Measurements from ENCODE around the gene IQGAP2.
"Not testable (repeated sequence)": the region's sequence is repeated elsewhere in the genome, so short reads cannot be mapped to it uniquely, and the experiment has no call there.

Gene IQGAP2

DNA sequence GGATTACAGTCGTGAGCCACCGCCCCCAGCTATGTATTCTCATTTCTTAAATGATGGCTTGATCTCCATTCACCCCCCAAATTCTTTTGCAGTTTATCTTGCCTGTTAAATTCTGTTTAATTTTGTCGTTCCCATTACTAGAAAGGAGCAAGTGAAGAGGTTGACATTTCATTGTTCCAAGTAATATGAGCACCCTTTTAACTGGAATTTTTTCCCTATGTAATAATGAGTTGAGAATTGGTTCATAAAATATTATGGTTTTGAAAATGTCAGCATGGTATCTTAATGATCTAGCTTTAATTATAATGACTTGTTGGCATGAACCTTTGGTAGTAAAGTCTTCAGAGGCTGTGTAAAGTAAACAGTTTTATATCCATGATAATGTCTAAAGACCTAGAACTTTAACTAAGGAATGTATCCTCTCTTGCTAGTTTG is 182.7 kb downstream of the IQGAP2 start:
- no peak for DNase-seq

DNA sequence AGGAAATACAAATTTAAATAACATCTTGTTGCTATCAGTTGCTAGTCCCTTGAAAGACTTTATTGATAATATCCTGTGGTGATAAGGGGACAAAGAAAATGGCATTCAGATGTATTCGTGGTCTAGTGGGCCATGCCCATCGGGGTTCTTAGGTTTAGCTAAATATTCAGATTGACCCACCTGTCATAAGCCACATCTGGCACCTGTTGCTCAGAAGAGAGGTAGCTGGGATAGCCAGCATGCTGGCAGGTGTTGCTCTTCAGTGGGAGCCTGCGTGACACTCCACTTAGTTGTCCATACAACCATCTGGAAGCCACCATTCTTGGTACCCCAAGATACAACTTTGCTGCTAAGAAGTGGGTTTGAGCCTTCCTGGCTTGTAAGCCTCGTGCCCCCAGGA is 183.4 kb downstream of the IQGAP2 start:
- DNase-seq = no peak

DNA sequence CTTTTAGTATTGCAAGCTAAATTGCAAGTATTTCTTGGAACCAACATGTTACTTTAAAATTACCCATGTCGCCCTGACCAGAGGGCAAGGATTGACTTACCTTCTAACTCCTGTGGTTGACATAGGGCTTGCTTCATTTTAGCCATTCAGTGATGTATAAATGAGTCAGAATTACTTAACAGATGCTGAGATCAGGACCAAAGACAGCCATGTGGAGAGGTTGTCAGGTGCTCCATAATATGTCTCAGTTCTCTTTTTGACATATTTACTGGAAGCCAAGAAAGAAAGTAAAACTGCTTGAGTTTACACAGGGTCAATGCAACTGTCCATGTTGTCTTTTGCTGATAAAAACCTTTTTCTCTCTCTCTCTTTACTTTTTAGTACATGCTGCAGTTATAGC is 186.9 kb downstream of the IQGAP2 start:
- no peak for DNase-seq

DNA sequence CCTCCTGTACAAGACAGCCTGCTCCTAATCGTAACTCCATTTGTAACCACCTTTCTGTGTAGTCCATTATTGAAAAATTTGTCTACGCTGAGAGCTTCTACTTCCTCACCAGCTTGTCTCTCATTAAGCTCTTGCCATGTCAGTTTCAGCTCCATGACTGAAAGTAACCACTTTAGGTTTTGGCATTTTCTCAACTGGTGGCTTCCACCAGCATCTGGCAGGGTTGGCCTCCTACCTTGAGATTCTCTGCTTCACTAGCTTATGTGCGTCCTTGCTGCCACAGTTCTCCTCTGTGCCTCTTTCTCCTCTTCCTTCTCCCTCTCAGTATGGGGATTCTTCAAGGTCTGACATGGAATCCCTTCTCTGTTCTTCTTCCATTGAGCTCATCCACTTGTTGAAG is 188.3 kb downstream of the IQGAP2 start:
- DNase-seq = no peak

DNA sequence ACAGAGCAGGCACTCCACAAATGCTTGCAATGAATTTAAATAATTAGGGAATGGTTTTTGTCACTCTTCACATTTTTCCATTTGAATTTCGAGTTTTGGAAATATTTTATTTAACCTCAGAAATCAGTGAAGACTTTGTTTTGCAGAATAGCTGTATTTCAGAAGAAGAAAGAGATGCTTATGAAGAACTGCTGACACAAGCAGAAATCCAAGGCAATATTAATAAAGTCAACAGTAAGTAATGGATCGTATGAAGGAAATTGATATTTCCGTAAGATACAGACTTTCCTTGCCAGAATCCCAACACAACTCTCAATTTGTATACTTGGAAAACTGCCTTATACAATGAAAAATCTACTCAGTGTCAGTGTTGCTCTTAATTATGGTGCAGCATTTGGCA is 189.6 kb downstream of the IQGAP2 start:
- DNase-seq = no peak

DNA sequence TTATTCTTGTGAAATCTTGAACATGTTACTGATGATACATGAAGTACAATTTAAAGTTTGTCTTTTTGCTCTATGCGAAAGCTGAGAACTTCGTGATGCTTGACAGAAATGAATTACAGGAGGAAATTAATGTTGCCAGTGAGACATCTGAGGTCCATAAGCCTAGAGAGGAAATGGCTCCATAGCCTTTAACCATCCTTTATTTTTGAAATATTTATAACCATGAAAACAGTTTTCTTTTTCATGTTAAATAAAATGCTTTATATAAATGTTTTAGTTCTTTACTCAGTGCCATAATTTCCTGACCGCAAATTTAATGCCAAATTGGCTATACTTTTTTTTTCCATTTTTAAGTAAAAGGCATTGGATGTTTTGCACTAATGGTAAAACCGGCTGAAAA is 191.0 kb downstream of the IQGAP2 start:
- no peak for DNase-seq

DNA sequence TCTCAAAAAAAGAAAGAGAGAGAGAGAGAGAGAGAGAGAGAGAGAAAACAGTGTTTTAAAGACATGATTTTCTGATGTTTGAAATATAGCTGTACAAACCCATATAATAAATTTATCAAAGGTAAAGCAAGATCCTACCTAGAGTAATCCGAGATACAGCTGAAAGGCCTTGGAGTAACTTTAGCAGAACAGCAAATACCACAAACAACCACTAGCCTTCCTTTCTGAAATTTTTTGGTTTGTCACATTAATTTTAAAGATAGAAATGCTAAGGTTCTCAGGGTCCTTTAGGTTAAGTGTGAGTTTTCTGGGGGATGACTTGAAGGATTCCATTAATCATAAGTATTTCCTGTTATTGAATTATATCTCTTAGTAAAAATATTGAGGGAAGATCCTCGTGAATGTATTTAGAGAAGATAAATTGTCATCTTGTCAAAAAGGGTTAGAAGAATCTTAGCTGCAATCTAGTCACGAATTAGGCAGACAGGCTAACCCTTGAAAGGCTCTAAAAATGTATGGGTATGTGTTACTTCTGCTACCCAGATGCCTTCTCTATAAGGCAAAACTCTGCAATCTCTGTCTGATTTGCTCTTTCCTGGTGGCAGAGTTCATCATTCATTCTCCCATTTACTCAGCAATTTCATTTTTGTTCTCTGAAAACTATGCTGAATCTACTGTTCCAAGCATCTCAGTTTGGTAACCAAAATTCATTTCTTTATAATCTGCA is 192.8 kb downstream of the IQGAP2 start:
- DNase-seq = no peak

DNA sequence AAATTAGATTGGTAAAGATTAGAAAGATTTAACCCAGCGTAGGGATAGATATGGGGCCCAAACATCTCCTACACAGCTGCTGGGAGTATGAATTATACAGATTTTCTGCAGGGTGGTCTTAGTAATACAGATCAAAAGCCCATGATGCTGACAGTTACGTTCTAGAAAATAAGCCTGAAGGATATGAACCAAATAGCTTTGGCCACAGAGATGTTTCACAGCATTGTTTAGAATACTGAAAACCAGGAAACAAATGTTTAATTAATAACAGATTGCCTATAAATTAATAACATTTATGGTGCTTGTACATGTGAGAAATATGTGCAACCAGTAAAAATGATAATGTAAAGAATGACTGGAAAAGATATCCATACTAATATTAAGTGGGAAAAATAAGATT is 195.4 kb downstream of the IQGAP2 start:
- no peak for DNase-seq

DNA sequence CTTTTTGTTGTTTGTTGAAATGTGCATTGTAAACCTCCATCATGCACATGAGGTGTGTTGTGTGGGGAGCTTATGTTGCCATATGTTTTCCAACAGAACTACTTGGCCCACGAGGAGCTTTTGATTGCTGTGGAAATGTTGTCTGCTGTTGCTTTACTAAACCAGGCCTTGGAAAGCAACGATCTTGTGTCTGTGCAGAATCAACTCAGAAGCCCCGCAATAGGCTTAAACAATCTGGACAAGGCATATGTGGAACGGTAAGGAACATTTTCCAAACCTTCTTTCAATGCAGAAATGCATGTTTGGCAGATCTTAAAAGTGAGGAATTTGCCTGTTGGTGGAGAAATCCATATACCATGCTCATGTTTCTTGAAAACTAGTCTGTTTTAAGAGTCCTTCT is 197.6 kb downstream of the IQGAP2 start:
- no peak for DNase-seq

DNA sequence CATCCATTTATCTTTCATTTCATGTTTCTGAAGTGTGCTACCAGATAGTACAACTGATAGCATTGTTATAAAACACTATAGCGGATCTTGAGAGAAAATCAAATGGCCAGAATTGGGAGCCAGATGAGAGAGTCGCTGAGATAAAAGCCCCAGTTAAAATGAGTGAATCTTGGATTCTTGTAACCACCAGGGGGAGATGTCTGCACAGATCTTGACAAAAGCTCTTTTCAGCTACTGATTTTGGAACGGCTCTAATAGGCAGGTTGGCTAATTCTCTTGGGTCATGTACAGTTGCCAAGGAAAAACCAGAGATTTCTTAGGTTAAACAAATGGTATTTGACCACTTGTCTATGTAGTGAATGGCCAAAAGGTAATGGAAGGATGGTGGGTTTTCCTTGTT is 198.4 kb downstream of the IQGAP2 start:
- DNase-seq = no peak

DNA sequence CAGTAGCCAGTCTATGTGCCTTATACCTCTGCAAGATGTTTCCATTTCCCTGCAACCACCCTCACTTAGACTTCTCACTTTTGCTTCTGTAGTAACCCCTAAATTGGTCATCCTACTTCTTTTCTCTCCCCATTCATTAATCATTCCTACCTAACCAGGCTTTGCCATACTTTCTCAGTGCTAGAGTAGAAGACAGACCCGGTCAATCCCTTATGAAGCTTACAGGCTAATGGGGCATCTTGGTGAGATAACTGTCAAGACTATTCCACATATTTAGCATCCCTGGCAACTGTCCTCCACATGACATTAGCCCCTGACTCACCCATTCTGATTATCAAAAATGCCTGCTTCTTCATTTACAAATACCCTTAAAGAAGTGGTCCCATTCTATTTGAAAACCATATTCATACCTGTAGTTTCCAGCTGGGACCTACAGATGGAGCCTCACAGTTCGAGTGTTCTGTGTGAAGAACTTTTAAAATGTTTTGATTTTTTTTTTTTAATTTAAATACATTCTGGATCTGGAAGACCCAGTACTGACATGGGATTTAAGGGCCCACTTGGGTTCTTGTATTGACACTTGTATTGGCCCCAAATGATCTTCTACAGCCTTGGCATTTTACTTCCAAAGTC is 199.1 kb downstream of the IQGAP2 start:
- no peak for DNase-seq

DNA sequence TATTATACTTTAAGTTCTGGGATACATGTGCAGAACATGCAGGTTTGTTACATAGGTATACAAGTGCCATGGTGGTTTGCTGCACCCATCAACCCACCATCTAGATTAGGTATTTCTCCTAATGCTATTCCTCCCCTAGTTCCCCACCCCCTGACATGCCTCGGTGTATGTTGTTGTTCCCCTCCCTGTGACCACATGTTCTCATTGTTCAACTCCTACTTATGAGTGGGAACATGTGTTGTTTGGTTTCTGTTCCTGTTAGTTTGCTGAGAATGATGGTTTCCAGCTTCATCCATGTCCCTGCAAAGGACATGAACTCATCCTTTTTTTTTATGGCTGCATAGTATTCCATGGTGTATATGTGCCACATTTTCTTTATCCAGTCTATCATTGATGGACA is 200.9 kb downstream of the IQGAP2 start:
- not testable (repeated sequence) for DNase-seq

DNA sequence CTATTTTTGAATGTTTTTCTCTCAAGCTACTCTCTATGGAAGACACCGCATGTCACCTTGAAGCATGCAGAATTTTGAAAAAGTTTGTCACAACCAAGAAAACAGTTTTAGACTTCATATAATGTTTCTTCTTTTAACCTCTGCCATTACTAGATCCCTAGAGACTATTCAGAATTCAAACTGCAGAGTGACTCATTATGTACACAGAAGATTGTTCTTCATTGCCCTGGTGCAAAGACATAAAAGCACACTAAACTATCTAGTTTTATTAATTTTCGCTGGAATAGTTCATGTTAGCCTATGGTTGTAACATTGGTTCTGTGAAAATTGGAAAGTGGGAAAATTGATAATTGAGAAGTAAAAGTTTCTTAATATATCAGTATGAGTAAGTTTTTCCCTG is 201.8 kb downstream of the IQGAP2 start:
- no peak for DNase-seq

DNA sequence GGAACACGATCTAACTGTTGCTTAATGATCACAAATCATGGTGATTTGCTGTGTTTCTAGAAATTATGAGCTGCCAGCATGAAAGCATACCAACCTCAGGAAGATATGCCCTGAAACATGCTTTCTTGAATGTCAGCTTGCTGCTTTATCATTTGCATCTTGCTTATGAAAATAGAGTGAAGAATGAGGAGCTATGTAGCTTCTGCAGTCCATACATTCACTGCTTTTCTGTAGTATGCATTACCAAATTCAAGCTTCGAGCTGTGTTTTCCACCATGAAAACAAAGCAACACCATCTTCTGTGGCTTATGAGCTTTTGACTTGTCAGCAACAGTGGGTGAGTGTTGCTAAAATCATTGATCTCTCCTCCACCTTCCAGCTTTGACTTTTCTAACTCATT is 203.6 kb downstream of the IQGAP2 start:
- DNase-seq = no peak

DNA sequence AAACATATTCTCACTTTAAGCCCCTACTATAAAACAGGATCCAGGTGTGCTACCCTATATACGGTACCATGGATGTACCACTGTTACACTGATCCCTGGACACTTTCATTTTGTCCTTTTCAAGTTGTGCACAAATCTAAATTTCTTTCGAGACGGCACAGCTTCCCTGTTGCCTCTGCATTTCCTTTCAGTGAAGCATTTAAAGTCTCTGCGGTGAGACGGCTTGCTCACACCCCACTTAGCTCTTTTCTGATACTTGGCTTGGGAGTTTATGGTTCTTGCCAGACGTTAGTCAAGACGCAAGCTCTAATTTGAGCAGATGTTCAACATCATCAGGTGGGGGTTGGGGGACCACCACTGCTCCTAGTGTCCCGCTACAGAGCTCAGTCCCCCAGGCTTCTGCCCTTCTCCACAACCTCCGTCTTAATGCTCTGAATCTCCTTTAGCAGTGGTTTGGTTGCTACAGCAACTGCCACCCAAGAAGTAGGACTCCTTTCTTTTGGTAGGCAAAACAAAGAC is 204.3 kb downstream of the IQGAP2 start:
- no peak for DNase-seq

DNA sequence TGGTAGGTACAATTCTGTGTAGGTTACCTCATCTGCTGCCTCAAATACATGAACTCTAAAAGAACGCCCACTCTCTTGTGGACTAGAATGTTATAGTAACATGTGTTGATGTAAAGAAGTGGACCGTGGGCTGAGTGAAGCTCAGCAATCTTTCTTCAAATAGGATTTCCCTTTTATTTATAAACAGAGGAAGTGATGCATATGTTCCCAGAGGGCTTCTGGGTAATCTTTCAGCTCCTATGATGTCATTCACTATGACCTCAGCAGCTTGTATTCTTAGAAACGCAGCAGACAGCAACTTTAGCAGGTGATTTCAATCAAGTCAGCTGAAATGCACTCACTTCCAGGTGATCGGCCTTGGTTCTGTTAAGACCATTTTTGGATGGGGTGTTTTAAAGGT is 205.7 kb downstream of the IQGAP2 start:
- DNase-seq = no peak

DNA sequence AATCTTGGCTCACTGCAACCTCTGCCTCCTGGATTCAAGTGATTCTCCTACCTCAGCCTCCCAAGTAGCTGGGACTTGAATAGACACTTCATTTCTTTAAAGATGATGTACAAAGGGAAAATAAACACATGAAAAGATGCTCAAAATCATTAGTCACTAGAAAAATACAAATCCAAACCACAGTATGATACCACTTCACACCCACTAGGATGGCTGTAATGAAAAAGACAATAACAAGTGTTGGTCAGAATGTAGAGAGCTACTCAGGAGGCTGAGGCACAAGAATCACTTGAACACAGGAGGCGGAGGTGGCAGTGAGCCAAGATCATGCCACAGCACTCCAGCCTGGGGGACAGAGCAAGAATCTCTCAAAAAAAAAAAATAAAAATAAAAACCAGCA is 207.1 kb downstream of the IQGAP2 start:
- DNase-seq = no peak

DNA sequence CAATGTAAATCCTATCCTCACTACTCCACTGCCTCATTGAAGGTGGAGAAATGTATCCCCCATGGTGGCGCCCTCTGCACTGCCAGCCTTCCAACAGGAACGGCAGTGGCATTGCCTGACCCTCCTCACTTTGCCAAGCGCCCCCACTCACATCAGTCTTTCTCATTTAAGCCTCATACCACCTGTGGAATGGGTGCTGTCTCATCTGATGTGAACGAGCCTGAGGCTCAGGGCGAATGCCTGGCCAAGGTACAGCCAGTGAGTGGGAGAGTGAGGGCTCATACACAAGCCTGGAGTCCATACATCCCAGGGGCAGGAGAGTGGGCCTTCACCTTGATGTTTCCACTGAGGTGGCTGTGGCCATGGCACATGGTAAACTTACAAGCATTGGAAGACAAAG is 209.9 kb downstream of the IQGAP2 start:
- no peak for DNase-seq

DNA sequence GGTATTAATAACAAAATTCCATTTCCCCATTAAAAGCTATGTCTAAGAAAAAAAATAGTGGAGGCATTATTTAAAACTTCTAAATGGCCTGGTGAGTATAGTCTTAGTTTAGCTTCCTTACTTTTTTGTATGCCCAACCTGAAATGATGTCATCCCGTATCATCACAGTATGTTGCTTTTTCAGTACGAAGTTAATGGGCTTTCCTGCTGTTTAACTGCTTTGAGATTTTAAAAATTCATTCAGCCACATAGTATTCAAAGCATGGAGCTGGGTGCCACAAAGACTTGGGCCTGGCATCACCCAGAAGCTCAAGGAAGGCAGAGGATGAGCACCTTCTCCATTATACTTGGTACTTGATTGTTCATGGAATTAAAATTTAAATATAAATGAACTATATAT is 212.7 kb downstream of the IQGAP2 start:
- DNase-seq = no peak

DNA sequence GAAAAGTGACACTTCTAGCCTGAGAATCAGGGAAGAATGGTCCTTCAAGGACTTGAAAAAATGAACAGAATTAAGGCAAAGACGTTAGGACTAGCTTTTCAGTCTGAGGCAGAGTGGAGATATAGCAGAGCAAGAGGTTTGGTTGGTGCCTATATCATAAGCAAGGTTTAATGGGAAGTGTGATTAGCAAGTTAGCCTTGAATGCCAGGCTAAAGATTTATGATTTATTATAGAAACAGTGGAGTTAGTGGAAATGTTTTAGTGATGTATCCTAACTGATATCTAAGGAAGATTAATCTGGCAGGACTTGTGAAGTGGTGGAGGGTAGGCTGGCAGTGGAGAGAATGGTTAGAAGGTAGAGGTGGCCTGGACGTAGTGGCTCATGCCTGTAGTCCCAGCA is 213.1 kb downstream of the IQGAP2 start:
- DNase-seq = no peak

DNA sequence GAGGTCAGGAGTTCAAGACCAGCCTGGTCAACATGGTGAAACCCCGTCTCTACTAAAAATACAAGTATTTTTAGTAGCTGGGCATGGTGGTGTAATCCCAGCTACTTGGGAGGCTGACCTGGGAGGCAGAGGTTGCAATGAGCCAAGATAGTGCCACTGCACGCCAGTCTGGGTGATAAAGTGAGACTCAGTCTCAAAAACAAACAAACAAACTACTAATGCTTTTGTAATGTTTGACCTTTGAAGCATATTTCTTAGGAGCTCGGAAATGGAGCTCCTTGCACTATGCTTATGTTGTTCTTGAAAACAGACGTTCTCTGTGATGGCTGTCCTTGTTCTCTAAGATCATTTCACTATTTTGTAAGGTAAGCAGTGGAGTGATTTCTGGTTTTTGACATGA is 214.1 kb downstream of the IQGAP2 start:
- DNase-seq = no peak

DNA sequence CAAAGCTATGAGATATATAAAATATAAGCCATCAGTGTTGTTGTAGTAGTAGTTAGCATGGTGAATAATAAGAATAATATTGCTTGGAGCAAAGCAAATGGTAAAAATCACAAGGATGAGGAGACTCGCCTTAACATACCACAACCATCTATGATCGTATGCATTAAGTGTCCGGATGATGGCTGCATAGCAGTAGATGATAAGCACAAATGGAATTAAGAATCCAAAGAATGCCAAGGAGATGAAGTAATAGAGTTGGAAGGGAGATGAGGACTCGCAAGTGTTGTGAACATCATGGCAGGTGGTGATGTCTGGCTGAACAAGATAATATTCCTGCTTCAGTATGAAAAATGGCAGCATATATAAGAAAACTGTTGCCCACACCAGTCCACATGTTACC is 214.6 kb downstream of the IQGAP2 start:
- DNase-seq = no peak

DNA sequence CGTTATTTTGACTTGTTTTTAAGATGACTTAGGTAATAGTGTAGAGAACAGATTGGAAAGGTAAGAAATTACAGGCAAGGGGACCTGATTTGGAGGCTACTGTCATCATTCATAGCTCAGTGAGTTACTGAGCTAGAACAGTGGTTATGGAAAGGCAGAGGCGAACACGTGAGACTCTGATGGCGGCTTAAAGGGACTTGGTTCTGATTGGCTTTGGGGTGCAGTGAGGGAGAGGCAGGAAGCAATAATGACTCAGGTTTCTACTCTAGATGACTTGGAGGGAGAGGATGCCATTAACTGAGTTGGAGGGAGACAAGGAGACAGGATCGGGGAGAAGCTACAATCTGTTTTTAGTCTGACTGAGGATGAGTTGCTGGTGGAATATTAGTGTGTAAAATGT is 217.1 kb downstream of the IQGAP2 start:
- no peak for DNase-seq

DNA sequence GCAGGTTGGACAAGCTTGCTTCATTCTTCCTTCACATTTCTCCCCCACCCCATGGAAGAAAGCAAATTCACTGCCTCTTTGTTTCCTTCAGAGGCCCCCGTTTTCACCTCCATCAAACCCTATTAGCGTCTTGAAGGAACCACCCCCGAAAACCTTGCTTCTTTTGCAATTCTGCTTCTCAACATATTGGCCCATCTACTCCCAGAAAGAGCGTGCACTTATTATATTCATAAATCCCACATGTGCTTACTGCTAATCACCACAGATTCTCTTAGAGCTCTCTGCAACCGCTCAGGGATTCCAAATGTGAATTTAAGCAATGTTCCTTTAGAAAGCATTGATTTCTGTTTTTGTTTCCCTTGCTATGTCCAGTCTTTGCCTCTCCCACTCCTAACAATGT is 219.0 kb downstream of the IQGAP2 start:
- no peak for DNase-seq
